ENCODE results near the gene ZNF341.
A peak's percentile ranks its signal among the peaks of the same experiment; 100 is the strongest.

The ZNF341 gene

GRCh38 chr20:33731693-33732165 is at the start of gene ZNF341:
TSS of gene ZNF341 (plus strand) at chr20:33731996. CDS start at chr20:33732022, 26 bp downstream.
- peak within 1 kb of the TSS; percentile 59 to 61 for H3K4me3 ChIP-seq (replicated peaks in 1 of 2; ENCODE audit: low read depth in 2 of 2, low read length in 2 of 2)
- peak; percentile 84 to 93 for DNase-seq (ENCODE audit: low read depth in 2 of 2)
- TF ChIP-seq, protein P1, sequence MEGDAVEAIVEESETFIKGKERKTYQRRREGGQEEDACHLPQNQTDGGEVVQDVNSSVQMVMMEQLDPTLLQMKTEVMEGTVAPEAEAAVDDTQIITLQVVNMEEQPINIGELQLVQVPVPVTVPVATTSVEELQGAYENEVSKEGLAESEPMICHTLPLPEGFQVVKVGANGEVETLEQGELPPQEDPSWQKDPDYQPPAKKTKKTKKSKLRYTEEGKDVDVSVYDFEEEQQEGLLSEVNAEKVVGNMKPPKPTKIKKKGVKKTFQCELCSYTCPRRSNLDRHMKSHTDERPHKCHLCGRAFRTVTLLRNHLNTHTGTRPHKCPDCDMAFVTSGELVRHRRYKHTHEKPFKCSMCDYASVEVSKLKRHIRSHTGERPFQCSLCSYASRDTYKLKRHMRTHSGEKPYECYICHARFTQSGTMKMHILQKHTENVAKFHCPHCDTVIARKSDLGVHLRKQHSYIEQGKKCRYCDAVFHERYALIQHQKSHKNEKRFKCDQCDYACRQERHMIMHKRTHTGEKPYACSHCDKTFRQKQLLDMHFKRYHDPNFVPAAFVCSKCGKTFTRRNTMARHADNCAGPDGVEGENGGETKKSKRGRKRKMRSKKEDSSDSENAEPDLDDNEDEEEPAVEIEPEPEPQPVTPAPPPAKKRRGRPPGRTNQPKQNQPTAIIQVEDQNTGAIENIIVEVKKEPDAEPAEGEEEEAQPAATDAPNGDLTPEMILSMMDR (IDR thresholded peaks at IDR 0.05; ENCODE audit: low read depth, low read length), result peak; percentile 65

GRCh38 chr20:33684533-33685327 is 47.1 kb upstream of the ZNF341 start:
- TF ChIP-seq, protein P1 (IDR thresholded peaks at IDR 0.05; ENCODE audit: low read depth, low read length), result no peak
- peak overlapping the region in 1 of 2 donors; percentile 41 for H3K4me3 ChIP-seq (replicated peaks in 1 of 2; ENCODE audit: low read depth in 2 of 2, low read length in 2 of 2)
- no peak for DNase-seq (ENCODE audit: low read depth in 2 of 2)

- DNase-seq (ENCODE audit: low read depth in 2 of 2), result no peak
- TF ChIP-seq, protein P1 (IDR thresholded peaks at IDR 0.05; ENCODE audit: low read depth, low read length), result no peak
- H3K4me3 ChIP-seq (replicated peaks in 1 of 2; ENCODE audit: low read depth in 2 of 2, low read length in 2 of 2), result peak overlapping the region; percentile 21 to 41
Observed at GRCh38 chr20:33685328-33686099, 46.3 kb upstream of the ZNF341 start.

DNA sequence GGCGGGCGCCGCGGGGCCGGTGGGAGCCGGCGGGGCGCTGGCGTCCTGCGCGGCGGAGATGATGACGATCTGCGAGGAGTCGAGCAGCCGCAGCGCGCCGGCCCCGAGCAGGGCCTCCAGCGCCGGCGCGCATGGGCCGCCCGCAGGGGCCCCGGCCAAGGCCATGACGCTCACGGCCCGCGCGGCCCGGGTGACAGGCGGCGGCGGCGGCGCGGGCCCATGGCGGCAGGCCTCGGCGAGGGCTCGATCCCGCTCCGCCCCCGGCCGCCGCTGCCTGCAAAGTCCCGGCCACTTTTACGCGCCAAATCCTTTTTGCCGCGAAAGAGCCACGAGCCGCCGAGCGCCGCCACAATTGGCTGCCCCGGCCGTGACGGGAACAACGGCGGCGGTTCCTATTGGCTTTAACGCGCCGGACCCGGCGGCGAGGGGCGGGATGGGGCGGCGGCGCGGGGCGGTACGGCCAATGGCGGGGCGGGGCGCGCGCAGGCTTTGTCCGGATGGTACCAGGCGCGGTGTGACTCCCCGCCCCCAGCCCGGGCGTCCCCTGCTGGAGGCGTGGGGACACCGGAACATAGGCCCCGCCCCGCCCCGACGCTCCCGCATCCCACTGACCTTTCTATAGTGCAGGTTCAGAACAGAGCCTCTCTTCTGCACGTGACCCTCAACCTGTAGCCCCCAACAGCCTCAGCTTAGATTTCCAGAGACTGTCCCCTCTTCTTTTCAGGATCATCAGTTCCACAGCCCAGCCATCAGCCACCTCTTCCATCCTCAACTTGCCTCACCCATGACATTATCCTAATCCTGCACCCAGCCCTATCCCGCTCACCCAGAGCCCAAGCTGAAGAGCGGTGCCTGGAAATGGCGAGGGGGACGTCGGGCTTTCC is 45.5 kb upstream of the ZNF341 start, which contains the start of gene E2F1:
E2F1 (minus strand) TSS at position 286 of the 884 bp plus-strand sequence; CDS start at position 165, 121 bp downstream.
- peak; percentile 87 to 92 for DNase-seq (ENCODE audit: low read depth in 2 of 2)
- peak within 1 kb of the TSS; percentile 26 to 49 for H3K4me3 ChIP-seq (replicated peaks in 1 of 2; ENCODE audit: low read depth in 2 of 2, low read length in 2 of 2)
- TF ChIP-seq, protein P1 (IDR thresholded peaks at IDR 0.05; ENCODE audit: low read depth, low read length), result peak; percentile 25

- DNase-seq (ENCODE audit: low read depth in 2 of 2), result no peak
- peak overlapping the region in 1 of 2 donors; percentile 26 for H3K4me3 ChIP-seq (replicated peaks in 1 of 2; ENCODE audit: low read depth in 2 of 2, low read length in 2 of 2)
Observed at GRCh38 chr20:33686984-33687366, 44.8 kb upstream of the ZNF341 start.

More at GRCh38 chr20:33686984-33687366, 44.8 kb upstream of the ZNF341 start:
- TF ChIP-seq, protein P1 (IDR thresholded peaks at IDR 0.05; ENCODE audit: low read depth, low read length), result no peak

Measured in cardiac fibroblast (primary cell).